Activated T-helper 1 cell treated with anti-CD3 and anti-CD28 coated beads, Interleukin-12 subunit alpha, Interleukin-12 subunit beta, Interleukin-2, Interleukin-4 antibody, amounts not matched to agents 30 ng/mL and 10 ng/mL and 1 ng/mL, durations not matched to agents 14 hours and 24 hours and 36 hours (primary cell): Measurements from ENCODE around the gene LRRC3. TPM values are rescaled to one million over a fixed set of nuclear protein-coding genes. Genes with fewer than 3 reads are reported as not detected.

Source experiments
- DNase-seq: peaks from one replicate; pipeline ENCODE4 v3.0.0; 2021; ENCODE audit warnings: low spot score
- H3K27ac Mint-ChIP-seq: one replicate; pipeline ENCODE4 v1.8.0; 2021; ENCODE audit warnings: mild to moderate bottlenecking, mixed read lengths
- H3K27me3 Mint-ChIP-seq: one replicate; pipeline ENCODE4 v1.8.0; 2022; ENCODE audit warnings: mild to moderate bottlenecking, moderate library complexity, mixed read lengths; ENCODE audit not compliant: insufficient read depth
- H3K36me3 Mint-ChIP-seq: one replicate; pipeline ENCODE4 v1.8.0; 2021; ENCODE audit warnings: low read depth, mixed read lengths
- H3K4me1 Mint-ChIP-seq: one replicate; pipeline ENCODE4 v1.8.0; 2021; ENCODE audit warnings: low read depth, mixed read lengths
- H3K4me3 Mint-ChIP-seq: one replicate; pipeline ENCODE4 v1.8.0; 2021; ENCODE audit warnings: mild to moderate bottlenecking, moderate library complexity, mixed read lengths
- H3K9me3 Mint-ChIP-seq: one replicate; pipeline ENCODE4 v1.8.0; 2021; ENCODE audit warnings: mixed read lengths
- intact Hi-C: fragments of 100-400 bp; cut with micrococcal nuclease; formaldehyde crosslinking; loops from one replicate; pipeline ENCODE4 v1.15.1; 2024
- total RNA-seq: library from RNA; stranded (reverse); gene quantifications from 2 replicates; pipeline ENCODE4 v1.2.3, GENCODE V29; 2022

Gene LRRC3
- total RNA-seq, 1 donor from 2014 or later, result 1.9 TPM

GRCh38 chr21:44437696-44438431, 17.4 kb upstream of the LRRC3 start:
- intact Hi-C loops, result no loop called here
- no peak for DNase-seq
- Mint-ChIP-seq H3K4me3 (no peak overlapping the region), H3K27ac (no peak overlapping the region), H3K9me3 (no peaks in the 10 kb centered on the region), H3K27me3 (no peaks in the 10 kb centered on the region), H3K4me1 (no peaks in the 10 kb centered on the region), H3K36me3 (peaks cover 5% of the 10 kb centered on the region)

DNA sequence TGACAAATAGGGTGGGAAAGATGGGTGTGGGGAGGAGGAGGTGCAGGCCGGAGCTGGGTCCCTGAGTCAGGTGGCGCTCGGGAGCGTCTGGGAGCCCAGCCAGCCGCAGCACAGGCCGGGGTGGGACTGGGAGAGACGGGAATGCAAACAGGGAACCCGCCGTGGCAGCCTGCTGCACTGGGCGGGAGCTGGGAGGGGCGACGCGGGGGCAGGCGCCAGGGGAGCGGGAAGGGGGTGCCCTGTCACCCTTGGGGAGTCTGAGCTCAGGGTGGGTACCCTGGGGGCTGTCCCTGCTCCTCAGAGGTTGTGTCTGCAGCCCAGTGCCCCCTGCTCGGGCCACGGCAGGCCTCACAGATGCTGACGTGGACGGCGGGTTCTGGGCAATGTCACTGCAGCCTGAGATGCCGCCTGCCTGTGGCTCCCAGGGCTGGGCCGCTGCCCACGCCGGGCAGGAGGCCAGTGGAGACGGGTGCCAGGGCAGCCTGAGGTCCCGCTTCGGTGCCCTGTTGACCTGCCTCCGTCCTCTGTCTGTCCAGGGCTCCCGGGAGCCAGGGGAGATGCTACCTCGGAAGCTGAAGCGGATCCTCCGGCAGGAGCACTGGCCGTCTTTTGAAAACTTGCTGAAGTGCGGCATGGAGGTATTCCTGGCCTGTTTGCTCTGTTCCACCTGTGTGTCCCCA, 16.6 kb upstream of the LRRC3 start:
- H3K4me1 Mint-ChIP-seq, result no peaks in the 10 kb centered on the region
- no peak for DNase-seq
- H3K36me3 Mint-ChIP-seq, result peaks cover 5% of the 10 kb centered on the region
- no peaks in the 10 kb centered on the region for H3K27me3 Mint-ChIP-seq
- intact Hi-C loops, result no loop called here
- no peak overlapping the region for H3K27ac Mint-ChIP-seq
- H3K4me3 Mint-ChIP-seq, result no peak overlapping the region
- H3K9me3 Mint-ChIP-seq, result no peaks in the 10 kb centered on the region

DNA sequence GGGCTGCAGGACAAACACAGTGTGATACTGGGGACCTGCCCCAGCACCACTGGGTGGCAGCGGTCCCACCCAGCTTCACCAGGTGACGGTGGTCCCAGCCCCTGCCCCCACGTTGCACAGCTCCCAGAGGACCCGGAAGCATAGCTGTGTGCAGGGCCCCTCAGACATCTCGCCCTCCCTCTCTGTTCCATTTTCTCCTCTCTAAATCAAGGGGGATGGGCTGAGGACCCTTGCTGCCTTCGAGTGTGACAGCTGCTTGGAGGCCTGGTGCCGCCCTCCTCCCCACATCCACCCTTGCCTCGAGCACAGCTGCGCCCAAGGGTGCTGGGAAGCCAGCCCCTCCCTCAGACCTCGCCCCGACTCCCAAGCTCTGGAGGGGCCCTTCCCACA, 16.1 kb upstream of the LRRC3 start:
- peaks cover 5% of the 10 kb centered on the region for H3K36me3 Mint-ChIP-seq
- no peaks in the 10 kb centered on the region for H3K27me3 Mint-ChIP-seq
- H3K9me3 Mint-ChIP-seq, result no peaks in the 10 kb centered on the region

GRCh38 chr21:44440241-44441040, 14.9 kb upstream of the LRRC3 start:
- H3K4me1 Mint-ChIP-seq, result no peaks in the 10 kb centered on the region
- no peaks in the 10 kb centered on the region for H3K27me3 Mint-ChIP-seq
- H3K27ac Mint-ChIP-seq, result no peak overlapping the region
- DNase-seq, result no peak
- intact Hi-C loops, result no loop called here
- H3K4me3 Mint-ChIP-seq, result no peak overlapping the region
- no peaks in the 10 kb centered on the region for H3K9me3 Mint-ChIP-seq
- peaks cover 3% of the 10 kb centered on the region for H3K36me3 Mint-ChIP-seq

More for the DNA sequence above, 16.1 kb upstream of the LRRC3 start:
- DNase-seq, result no peak
- no peak overlapping the region for H3K4me3 Mint-ChIP-seq
- no peak overlapping the region for H3K27ac Mint-ChIP-seq
- intact Hi-C loops, result no loop called here
- no peaks in the 10 kb centered on the region for H3K4me1 Mint-ChIP-seq

GRCh38 chr21:44441041-44441400, 14.3 kb upstream of the LRRC3 start:
- Mint-ChIP-seq H3K27me3 (no peaks in the 10 kb centered on the region), H3K9me3 (no peaks in the 10 kb centered on the region), H3K27ac (no peak overlapping the region), H3K4me3 (no peak overlapping the region), H3K4me1 (no peaks in the 10 kb centered on the region), H3K36me3 (peaks cover 2% of the 10 kb centered on the region)
- intact Hi-C loops, result no loop called here
- no peak for DNase-seq

DNA sequence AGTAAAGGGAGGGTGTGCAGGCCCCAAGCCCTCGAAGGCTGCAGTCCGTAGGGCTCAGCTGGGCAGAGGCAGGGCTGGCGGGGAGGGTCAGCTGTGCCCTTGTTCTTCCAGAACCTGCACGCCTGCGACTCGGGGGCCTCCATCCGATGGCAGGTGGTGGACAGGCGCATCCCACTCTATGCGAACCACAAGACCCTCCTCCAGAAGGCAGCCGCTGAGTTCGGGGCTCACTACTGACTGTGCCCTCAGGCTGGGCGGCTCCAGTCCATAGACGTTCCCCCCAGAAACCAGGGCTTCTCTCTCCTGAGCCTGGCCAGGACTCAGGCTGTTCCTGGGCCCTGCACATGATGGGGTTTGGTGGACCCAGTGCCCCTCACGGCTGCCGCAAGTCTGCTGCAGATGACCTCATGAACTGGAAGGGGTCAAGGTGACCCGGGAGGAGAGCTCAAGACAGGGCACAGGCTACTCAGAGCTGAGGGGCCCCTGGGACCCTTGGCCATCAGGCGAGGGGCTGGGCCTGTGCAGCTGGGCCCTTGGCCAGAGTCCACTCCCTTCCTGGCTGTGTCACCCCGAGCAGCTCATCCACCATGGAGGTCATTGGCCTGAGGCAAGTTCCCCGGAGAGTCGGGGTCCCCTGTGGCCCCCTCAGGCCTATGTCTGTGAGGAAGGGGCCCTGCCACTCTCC, 13.6 kb upstream of the LRRC3 start:
- Mint-ChIP-seq H3K4me3 (no peak overlapping the region), H3K36me3 (peaks cover 2% of the 10 kb centered on the region), H3K4me1 (no peaks in the 10 kb centered on the region), H3K27ac (no peak overlapping the region), H3K27me3 (no peaks in the 10 kb centered on the region), H3K9me3 (no peaks in the 10 kb centered on the region)
- intact Hi-C loops, result no loop called here
- no peak for DNase-seq

DNA sequence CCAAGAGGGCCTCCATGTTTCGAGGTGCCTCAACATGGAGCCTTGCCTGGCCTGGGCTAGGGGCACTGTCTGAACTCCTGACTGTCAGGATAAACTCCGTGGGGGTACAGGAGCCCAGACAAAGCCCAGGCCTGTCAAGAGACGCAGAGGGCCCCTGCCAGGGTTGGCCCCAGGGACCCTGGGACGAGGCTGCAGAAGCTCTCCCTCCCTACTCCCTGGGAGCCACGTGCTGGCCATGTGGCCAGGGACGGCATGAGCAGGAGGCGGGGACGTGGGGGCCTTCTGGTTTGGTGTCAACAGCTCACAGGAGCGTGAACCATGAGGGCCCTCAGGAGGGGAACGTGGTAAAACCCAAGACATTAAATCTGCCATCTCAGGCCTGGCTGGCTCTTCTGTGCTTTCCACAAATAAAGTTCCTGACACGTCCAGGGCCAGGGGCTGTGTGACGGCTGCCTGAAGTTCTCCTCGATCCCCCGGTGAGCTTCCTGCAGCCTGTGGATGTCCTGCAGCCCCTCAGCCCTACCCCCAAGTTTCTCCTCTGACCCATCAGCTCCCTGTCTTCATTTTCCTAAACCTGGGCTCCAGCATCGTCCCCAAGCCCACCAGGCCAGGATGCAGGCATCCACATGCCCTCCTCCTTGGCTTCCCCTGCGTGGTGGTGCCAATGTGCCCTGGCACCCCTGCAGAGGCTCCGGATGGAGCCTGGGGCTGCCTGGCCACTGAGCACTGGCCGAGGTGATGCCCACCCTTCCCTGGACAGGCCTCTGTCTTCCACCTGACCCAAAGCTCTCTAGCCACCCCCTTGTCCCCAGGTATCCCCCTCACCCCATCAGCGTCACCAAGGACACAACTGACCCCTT, 12.8 kb upstream of the LRRC3 start:
- no peaks in the 10 kb centered on the region for H3K9me3 Mint-ChIP-seq

GRCh38 chr21:44443291-44443890, 11.9 kb upstream of the LRRC3 start:
- H3K36me3 Mint-ChIP-seq, result peaks cover 2% of the 10 kb centered on the region
- intact Hi-C loops, result no loop called here
- H3K4me3 Mint-ChIP-seq, result no peak overlapping the region
- DNase-seq, result no peak
- H3K27me3 Mint-ChIP-seq, result peaks cover 1% of the 10 kb centered on the region
- no peaks in the 10 kb centered on the region for H3K9me3 Mint-ChIP-seq
- H3K4me1 Mint-ChIP-seq, result no peaks in the 10 kb centered on the region
- H3K27ac Mint-ChIP-seq, result no peak overlapping the region

More for the DNA sequence above, 12.8 kb upstream of the LRRC3 start:
- Mint-ChIP-seq H3K4me1 (no peaks in the 10 kb centered on the region), H3K36me3 (peaks cover 2% of the 10 kb centered on the region), H3K27me3 (no peaks in the 10 kb centered on the region), H3K4me3 (no peak overlapping the region), H3K27ac (peak overlapping the region; percentile 29)
- no peak for DNase-seq
- intact Hi-C loops, result no loop called here

- Mint-ChIP-seq H3K9me3 (no peaks in the 10 kb centered on the region), H3K36me3 (peaks cover 2% of the 10 kb centered on the region), H3K4me1 (no peaks in the 10 kb centered on the region), H3K4me3 (no peak overlapping the region), H3K27ac (no peak overlapping the region), H3K27me3 (peaks cover 1% of the 10 kb centered on the region)
- DNase-seq, result no peak
- intact Hi-C loops, result no loop called here
Measured at GRCh38 chr21:44443891-44444285, 11.4 kb upstream of the LRRC3 start.

DNA sequence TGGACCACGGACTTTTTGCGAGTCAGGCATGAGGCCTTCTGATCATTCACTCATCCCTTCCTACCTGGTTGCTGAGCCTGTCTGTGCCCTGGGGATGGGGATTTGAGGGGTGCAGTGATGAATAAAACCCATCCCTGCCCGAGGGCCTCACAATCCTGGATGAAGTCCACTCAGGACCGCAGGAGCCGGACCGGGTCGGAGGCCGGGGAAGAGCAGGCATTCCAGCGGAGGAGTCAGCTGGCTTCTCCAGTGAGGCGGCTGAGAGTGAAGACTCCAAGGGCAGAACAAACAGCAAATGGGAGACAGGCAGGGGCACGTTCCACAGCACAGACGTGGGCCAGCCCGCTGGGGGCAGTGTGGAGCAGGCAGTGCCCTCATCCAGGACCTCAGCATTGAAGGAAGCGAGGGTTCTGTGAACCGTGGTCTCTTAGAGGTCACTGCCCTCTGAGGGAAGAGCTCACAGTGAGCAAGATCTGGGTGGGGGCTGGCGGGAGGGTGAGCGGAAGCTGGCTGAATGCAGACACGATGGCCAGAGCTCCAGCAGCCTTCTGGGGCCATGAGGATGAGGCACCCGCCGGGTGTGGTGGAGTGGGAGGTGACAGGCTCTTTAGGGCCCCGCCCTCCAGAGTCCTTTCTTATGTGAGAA, 10.9 kb upstream of the LRRC3 start:
- H3K4me3 Mint-ChIP-seq, result no peak overlapping the region
- no peak overlapping the region for H3K27ac Mint-ChIP-seq
- H3K27me3 Mint-ChIP-seq, result peaks cover 1% of the 10 kb centered on the region
- no peak for DNase-seq
- intact Hi-C loops, result no loop called here
- no peaks in the 10 kb centered on the region for H3K4me1 Mint-ChIP-seq
- H3K9me3 Mint-ChIP-seq, result no peaks in the 10 kb centered on the region
- peaks cover 2% of the 10 kb centered on the region for H3K36me3 Mint-ChIP-seq

DNA sequence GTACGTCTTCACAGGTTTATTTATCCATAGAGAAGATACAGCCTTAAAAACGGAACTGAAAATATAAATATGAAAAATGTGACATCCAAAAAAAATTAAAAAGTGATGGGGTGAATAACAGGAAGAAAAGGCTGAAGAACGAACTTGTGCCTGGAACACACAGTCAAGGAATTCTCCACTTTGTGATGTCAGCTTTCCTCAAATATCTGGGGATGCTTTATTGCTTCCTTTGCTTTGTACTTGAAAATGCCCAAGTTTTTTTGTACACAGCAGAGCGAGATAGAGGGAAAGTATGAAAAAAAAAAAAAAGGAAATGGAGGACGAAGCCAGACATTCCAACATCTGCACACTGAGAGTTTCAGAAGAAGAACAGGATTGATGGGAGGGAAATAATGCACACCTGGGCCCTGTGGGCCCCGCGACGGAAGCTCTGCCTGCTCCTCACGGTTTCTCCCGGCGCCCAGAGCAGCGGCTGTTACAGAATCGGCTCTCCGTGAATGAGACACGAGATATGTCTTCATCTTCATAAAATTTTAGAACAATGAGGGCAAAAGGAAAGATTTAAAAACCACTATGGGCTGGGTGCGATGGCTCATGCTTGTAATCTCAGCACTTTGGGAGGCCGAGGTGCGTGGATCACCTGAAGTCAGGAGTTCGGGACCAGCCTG, 10.0 kb upstream of the LRRC3 start:
- Mint-ChIP-seq H3K27me3 (peaks cover 1% of the 10 kb centered on the region), H3K4me1 (no peaks in the 10 kb centered on the region), H3K27ac (no peak overlapping the region), H3K36me3 (peaks cover under 1% of the 10 kb centered on the region), H3K4me3 (no peak overlapping the region), H3K9me3 (no peaks in the 10 kb centered on the region)
- no peak for DNase-seq
- intact Hi-C loops, result no loop called here
